GM19438 (cell line): ENCODE data around the gene LLGL2.

ENCODE experiments used
- ATAC-seq: cut with Tn5 transposase; IDR thresholded peaks from one replicate; pipeline ENCODE4 v1.9.1; 2021; ENCODE audit warnings: low read depth; ENCODE audit not compliant: unreplicated experiment

LLGL2 gene

GRCh38 chr17:75546181-75546580, 20.7 kb downstream of the LLGL2 start:
- ATAC-seq = no peak

- no peak for ATAC-seq
Measured at GRCh38 chr17:75547091-75547490, 21.6 kb downstream of the LLGL2 start.

- ATAC-seq = no peak
Measured at GRCh38 chr17:75548813-75549212, 23.3 kb downstream of the LLGL2 start.

- ATAC-seq = no peak
Measured at GRCh38 chr17:75549246-75550138, 24.0 kb downstream of the LLGL2 start.

GRCh38 chr17:75550139-75550465, 24.6 kb downstream of the LLGL2 start:
- ATAC-seq = no peak

- no peak for ATAC-seq
Measured at GRCh38 chr17:75551266-75551665, 25.8 kb downstream of the LLGL2 start.

GRCh38 chr17:75552425-75553294, 27.2 kb downstream of the LLGL2 start:
- ATAC-seq = no peak

- ATAC-seq = no peak
Measured at GRCh38 chr17:75553295-75554110, 28.0 kb downstream of the LLGL2 start.

- ATAC-seq = no peak
Measured at GRCh38 chr17:75555679-75556153, 30.2 kb downstream of the LLGL2 start.

GRCh38 chr17:75557075-75557851, 31.8 kb downstream of the LLGL2 start:
- ATAC-seq = no peak

- ATAC-seq = no peak
Measured at GRCh38 chr17:75557852-75558665, 32.6 kb downstream of the LLGL2 start.

- no peak for ATAC-seq
Measured at GRCh38 chr17:75558666-75559530, 33.4 kb downstream of the LLGL2 start.

GRCh38 chr17:75559958-75560533, 34.5 kb downstream of the LLGL2 start:
- no peak for ATAC-seq

- ATAC-seq = no peak
Measured at GRCh38 chr17:75561927-75562603, 36.6 kb downstream of the LLGL2 start.

- no peak for ATAC-seq
Measured at GRCh38 chr17:75563063-75563758, 37.7 kb downstream of the LLGL2 start.

GRCh38 chr17:75564195-75564594, 38.7 kb downstream of the LLGL2 start:
- ATAC-seq = no peak

GRCh38 chr17:75565066-75565465, 39.6 kb downstream of the LLGL2 start:
- ATAC-seq = no peak
